ENCODE results near the gene RASL10B.
"Not testable (repeated sequence)": the region's sequence is repeated elsewhere in the genome, so short reads cannot be mapped to it uniquely, and the experiment has no call there.

RASL10B gene

DNA sequence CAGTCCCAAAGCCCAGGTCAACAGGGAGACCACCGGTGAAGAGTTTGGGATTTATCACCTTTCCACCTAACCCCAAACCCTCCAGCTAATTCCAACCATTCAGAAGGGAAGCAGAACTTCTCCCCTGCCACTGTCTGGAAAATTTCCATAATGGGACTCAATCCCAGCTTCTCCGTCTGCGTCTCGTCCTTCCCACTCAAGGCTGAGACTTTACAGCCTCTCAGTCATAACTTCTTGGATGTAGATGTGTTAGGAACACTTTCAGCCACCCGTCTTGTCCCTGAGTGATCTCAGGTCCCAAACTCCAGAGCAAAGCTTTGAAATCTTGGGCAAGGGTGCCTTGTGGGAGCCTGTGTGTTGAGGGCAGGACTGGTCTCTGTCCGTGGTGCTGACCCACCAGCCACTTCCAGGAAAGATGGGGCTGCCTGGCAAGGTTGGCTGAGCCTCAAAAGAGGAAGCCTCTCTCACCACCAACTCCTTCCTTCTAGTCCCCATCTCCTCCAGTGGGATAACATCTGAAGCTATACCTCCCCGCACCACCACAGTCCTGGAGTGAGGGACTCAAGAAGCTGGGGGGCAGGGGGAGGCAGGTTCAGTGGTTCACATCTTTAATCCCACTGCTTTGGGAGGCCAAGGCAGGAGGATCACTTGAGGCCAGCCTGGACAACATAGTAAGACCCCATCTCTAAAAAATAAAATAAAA, 12.3 kb downstream of the RASL10B start:
- DNase-seq = no peak

GRCh38 chr17:35744830-35745229, 13.4 kb downstream of the RASL10B start:
- DNase-seq = no peak

GRCh38 chr17:35745246-35745645, 13.8 kb downstream of the RASL10B start:
- DNase-seq = no peak

DNA sequence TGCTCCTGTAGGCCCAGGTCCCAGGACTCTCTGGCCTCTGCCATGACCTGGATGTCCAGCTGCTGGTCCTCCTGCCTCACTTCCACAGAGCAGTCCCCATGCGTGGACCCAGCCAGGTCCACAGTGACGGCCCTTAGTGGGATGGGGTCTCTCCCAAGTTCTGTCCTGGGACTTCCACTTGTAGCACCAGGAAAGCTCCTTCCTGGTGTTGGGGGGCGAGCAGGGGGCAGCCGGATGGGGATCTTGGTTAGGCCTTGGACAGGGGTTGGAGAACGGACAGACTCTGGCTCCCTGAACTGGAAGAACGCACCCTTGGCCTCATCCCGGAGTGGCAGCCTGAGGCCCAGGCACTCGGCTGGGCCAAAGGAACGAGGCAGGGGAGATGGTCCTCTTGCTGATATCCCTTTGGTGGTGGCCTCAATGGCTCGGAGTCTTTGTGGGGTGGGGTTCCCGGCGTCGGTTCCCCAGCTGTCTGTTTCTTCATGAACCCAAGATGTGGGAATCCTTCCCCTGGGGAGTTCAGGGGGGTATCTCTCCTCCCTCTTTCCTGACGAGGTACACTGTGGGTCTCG, 14.4 kb downstream of the RASL10B start:
- no peak for DNase-seq

- peak; percentile 85 to 86 for DNase-seq
These were observed 16.1 kb downstream of the RASL10B start for GRCh38 chr17:35747540-35748017.

DNA sequence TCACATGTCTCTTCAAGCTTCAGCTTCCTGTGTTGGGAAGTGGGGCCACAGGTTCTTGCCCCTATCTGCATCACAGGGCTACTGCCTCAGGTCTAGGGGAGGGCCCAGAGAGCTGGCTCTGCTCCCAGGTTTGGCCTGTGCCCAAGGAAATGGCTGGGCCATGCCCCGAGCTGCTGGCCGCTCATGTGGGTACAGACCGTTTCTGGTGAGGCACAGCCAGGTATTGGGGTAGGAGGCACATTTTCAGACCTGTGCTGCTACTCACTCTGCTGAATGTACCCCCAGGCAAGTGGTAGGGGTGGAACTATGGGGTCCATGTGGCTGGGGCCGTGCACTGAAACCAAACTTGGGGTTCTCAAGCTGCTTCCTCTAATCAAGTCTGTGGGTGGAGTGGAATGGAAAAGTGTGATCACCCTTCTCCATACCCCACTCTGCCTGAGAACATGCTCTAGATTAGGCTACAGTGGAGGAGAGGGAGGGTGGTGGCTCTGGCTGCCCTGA, 17.0 kb downstream of the RASL10B start:
- DNase-seq = no peak

- DNase-seq = no peak
These were observed 17.5 kb downstream of the RASL10B start for GRCh38 chr17:35748979-35749378.

DNA sequence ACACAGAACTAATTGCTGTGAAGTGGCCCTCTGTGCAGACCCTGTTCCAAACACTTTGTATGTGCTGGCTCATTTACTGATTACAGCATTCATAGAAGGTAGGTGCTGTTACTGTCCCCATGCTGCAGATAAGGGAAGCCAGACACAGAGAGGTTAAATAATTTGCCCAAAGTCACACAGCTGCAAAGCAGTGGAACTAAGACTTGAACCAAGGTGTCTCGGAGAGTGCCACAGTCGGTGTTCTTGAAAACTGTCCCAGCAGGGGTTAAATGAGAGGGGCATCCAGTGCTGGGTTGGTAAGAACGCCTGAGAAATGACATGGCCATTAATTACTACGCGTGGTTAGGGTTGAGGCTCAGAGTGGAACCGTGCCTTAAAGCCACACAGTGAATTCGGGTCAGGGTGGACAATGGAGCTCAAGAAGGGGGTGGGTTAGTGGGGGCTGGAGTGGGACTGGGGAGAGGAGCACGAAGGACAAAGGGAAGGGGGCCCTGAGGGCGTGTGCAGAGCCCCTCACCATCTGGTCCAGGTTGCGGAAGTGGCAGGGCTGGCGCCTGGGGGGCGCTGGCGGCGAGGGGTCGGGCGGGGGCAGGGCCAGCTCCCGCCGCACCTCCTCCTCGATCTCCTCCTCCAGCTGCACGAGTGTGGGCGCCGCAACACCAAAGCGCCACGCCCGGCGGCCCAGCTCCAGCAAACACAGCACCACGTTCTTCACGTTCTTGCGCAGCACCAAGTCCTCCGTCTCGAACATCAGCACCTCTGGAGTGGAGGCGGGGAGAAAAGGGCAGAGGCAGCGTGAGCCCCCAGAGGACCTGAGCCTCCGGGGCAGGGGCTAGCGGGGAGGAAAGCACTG, 18.3 kb downstream of the RASL10B start:
- no peak for DNase-seq

DNA sequence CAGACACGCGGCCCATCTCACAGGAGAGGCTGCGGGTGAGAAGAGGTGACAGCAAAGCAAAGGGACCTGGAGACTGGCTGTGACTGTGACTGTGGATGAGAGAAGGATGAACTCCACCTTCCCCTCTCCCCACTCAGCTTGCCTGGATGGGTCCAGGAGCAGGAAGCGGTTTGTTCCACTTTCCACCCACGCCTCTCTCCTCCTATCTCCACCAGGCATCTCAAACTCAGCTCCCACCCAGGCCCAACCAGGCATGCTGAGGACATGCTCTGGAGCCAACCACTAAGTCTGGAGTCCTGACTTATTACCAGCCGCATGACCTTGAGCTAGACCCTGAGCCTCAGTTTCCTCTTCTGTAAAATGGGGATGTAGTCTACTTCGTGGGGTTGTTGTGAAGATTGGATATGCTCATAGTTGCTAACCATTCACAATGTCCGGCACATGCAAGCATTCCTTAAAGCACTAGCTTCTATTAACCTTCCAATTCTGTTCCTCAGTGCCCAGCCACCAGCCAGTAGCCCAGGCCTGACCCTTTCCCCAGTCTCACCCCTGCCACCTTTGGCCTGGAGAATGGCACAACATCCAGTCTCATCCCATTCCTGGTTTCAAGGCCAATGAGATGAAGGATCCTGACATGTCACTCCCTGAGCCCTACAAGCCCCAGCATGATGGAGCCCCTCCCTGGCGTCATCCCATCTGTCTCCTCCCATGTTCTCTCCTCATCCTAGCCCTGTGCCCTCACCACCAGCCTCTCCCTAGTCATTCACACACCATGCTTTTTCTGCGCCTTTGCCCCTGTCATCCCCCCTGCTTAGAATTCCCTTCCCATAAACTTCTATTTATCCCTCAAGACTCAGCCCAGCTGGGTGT, 19.3 kb downstream of the RASL10B start:
- no peak for DNase-seq

GRCh38 chr17:35751541-35751940, 20.1 kb downstream of the RASL10B start:
- DNase-seq = not testable (repeated sequence)

GRCh38 chr17:35752471-35752870, 21.0 kb downstream of the RASL10B start:
- no peak for DNase-seq

DNA sequence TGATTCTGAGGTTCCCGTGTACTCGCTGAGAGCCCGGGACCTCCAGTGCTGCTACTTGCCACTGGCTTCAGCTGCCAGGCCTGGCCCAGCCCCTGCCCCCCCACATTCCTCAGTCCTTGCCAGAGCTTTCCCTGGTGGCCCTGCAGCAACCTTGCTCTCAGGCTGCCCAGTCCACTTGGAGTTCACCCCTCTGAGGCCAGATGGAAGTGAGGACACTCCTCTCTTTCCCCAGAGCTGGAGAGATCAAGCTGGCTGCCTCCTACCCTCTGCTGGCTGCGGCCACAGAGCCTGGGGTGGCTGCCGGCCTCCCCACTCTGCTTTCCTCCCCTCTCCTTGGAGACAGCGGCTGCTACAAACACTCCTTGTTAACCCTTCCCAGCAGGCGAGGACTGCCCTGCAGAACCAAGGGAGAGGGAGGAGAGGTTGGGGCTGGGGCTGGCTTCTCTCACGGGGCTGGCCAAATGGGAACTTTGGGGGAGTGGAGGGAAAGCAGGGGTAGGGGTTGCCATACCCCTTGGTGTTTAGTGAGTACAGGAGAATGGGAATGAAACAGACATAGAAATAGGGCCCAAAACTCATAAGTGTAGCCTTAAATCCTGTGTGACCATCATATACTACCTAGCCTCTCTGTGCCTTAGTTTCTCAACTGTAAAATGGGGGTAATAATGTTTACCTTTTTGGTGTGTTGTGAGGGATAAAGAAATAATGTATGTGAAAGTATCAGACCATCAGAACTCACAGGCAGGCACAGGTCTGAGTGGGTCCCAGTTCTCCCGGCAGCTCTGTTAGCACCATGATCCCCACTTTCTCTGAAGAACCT, 21.7 kb downstream of the RASL10B start, which contains the start of gene GAS2L2:
Gene GAS2L2 (minus strand): TSS at position 295 of the 820 bp plus-strand sequence. CDS start 389 bp downstream, outside the sequence.
- DNase-seq = no peak

- DNase-seq = no peak
These were observed 25.8 kb downstream of the RASL10B start for GRCh38 chr17:35757243-35757642.

- no peak for DNase-seq
These were observed 29.1 kb downstream of the RASL10B start, which contains the start of gene C17orf50 for GRCh38 chr17:35760587-35760986. Gene C17orf50 (plus strand): TSS chr17:35760887. CDS start chr17:35760942, 55 bp downstream.

- no peak for DNase-seq
These were observed 30.2 kb downstream of the RASL10B start for GRCh38 chr17:35761601-35762000.

DNA sequence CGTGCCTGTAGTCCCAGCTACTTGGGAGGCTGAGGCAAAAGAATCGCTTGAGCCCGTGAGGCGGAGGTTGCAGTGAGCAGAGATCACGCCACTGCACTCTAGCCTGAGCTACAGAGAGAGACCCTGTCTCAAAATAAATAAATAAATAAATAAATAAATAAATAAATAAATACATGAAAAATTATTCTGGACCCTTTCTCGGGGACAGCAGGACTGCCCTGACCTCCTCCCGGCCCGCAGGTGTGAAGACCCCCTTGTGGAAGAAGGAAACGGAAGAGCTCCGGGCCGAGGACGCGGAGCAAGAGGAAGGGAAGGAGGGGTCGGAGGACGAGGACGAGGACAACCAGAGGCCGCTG, 32.3 kb downstream of the RASL10B start:
- no peak for DNase-seq

GRCh38 chr17:35764123-35764991, 32.9 kb downstream of the RASL10B start:
- peak; percentile 87 to 94 for DNase-seq

GRCh38 chr17:35765086-35765710, 33.8 kb downstream of the RASL10B start:
- DNase-seq = no peak

DNA sequence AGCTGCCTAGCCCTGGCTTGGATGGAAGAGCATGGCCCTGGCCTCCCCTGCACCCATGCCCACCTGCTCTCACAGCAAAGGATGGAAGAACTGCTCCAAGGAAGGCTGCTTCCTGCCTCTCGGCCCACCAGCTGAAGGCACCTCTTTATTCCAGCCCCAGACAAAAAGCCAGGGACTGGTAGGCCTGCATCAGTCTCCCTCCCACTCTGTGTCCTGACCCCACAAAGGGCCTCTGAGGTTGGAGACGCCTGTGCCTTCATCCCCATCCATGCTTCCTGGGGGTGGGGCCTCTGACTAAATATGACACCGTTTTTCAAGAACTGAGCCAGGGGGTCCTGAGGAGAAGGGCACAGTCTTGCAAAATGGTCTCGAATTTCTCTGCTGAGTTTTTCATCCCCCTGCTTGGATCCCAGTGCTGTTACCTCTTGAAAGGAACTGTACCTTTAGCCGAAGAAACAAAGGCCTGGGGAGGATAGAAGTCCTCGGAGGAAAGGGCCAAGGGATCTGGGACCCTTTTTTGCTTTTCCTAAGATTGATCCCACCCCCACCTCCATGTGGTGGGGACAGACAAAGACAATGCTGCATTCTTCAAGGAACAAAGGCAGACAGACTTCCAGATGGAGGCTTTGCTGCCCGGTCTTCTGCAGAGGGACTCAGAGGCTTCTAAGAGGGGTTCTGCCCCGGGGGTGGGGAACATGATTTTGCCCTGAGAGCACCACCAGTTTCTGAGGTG, 34.5 kb downstream of the RASL10B start:
- no peak for DNase-seq

All from stimulated activated CD4-positive, alpha-beta T cell treated with anti-CD3 and anti-CD28 coated beads, Interleukin-2, amount 100 ng/mL, for 24 hours (primary cell).